ENCODE data around the gene KPNA6.
"Not testable (repeated sequence)": the region's sequence is repeated elsewhere in the genome, so short reads cannot be mapped to it uniquely, and the experiment has no call there.

Gene KPNA6

GRCh38 chr1:32138965-32139364, 31.1 kb downstream of the KPNA6 start:
- Histone ChIP-seq H4K20me1 (ENCODE audit: insufficient read depth, low read length) (peaks cover 42% of the 10 kb centered on the region; the same call in 1 of the 2 replicates), H3K27ac (ENCODE audit: low read length) (no peak overlapping the region)
- ATAC-seq (ENCODE audit: insufficient read depth, low read depth) = no peak

GRCh38 chr1:32142446-32143301, 34.8 kb downstream of the KPNA6 start:
- H2AFZ ChIP-seq (ENCODE audit: low read depth, low read length) = no peak overlapping the region
- ATAC-seq (ENCODE audit: insufficient read depth, low read depth) (no peak), DNase-seq (no peak)
- H3K9me3 ChIP-seq (ENCODE audit: insufficient read depth, low read length, severe bottlenecking) = peaks cover 5% of the 10 kb centered on the region
- peaks cover 52% of the 10 kb centered on the region; the same call in 1 of the 2 replicates for H4K20me1 ChIP-seq (ENCODE audit: insufficient read depth, low read length)
- H3K4me1 ChIP-seq (ENCODE audit: insufficient read depth, low read length) = peaks cover 16% of the 10 kb centered on the region
- no peak overlapping the region for H3K27ac ChIP-seq (ENCODE audit: low read length)
- no peak overlapping the region for H3K4me3 ChIP-seq (ENCODE audit: low read depth in 1 of 2, low read length in 2 of 2)
- no peak overlapping the region for H3K4me2 ChIP-seq (ENCODE audit: insufficient read depth, low read length)
- no peak overlapping the region for H3K9ac ChIP-seq (ENCODE audit: low read depth, low read length)
- H3K79me2 ChIP-seq (ENCODE audit: insufficient read depth, low read length) = peaks cover 98% of the 10 kb centered on the region
- no peaks in the 10 kb centered on the region for H3K27me3 ChIP-seq (ENCODE audit: insufficient read depth, low read length, poor library complexity)
- H3K36me3 ChIP-seq (ENCODE audit: insufficient read depth, low read length) = peaks cover 5% of the 10 kb centered on the region
- TF ChIP-seq EZH2 (IDR thresholded peaks at IDR 0.05; ENCODE audit: borderline replicate concordance, low read depth, low read length, severe bottlenecking) = no peak
- TF ChIP-seq CTCF (IDR thresholded peaks at IDR 0.05; ENCODE audit: borderline replicate concordance, extremely low read depth, low read length, poor library complexity, severe bottlenecking) = no peak

More at GRCh38 chr1:32138965-32139364, 31.1 kb downstream of the KPNA6 start:
- no peak overlapping the region for H2AFZ ChIP-seq (ENCODE audit: low read depth, low read length)
- no peak overlapping the region for H3K4me3 ChIP-seq (ENCODE audit: low read depth in 1 of 2, low read length in 2 of 2)
- H3K36me3 ChIP-seq (ENCODE audit: insufficient read depth, low read length) = no peaks in the 10 kb centered on the region
- no peak for TF ChIP-seq CTCF (IDR thresholded peaks at IDR 0.05; ENCODE audit: borderline replicate concordance, extremely low read depth, low read length, poor library complexity, severe bottlenecking)
- no peak for TF ChIP-seq EZH2 (IDR thresholded peaks at IDR 0.05; ENCODE audit: borderline replicate concordance, low read depth, low read length, severe bottlenecking)
- no peaks in the 10 kb centered on the region for H3K9me3 ChIP-seq (ENCODE audit: insufficient read depth, low read length, severe bottlenecking)
- DNase-seq = no peak
- H3K4me2 ChIP-seq (ENCODE audit: insufficient read depth, low read length) = no peak overlapping the region
- H3K9ac ChIP-seq (ENCODE audit: low read depth, low read length) = no peak overlapping the region
- H3K79me2 ChIP-seq (ENCODE audit: insufficient read depth, low read length) = peaks cover 98% of the 10 kb centered on the region
- peaks cover 18% of the 10 kb centered on the region for H3K4me1 ChIP-seq (ENCODE audit: insufficient read depth, low read length)
- no peaks in the 10 kb centered on the region for H3K27me3 ChIP-seq (ENCODE audit: insufficient read depth, low read length, poor library complexity)

GRCh38 chr1:32143302-32143695, 35.4 kb downstream of the KPNA6 start:
- peaks cover 10% of the 10 kb centered on the region for H3K36me3 ChIP-seq (ENCODE audit: insufficient read depth, low read length)
- H3K9ac ChIP-seq (ENCODE audit: low read depth, low read length); H2AFZ ChIP-seq (ENCODE audit: low read depth, low read length); ATAC-seq (ENCODE audit: insufficient read depth, low read depth); H3K27me3 ChIP-seq (ENCODE audit: insufficient read depth, low read length, poor library complexity); DNase-seq; H3K4me1 ChIP-seq (ENCODE audit: insufficient read depth, low read length); H3K27ac ChIP-seq (ENCODE audit: low read length); H3K9me3 ChIP-seq (ENCODE audit: insufficient read depth, low read length, severe bottlenecking); H3K4me3 ChIP-seq (ENCODE audit: low read depth in 1 of 2, low read length in 2 of 2); H3K4me2 ChIP-seq (ENCODE audit: insufficient read depth, low read length): not testable (repeated sequence)
- H3K79me2 ChIP-seq (ENCODE audit: insufficient read depth, low read length) = peaks cover 99% of the 10 kb centered on the region
- peaks cover 52% of the 10 kb centered on the region; the same call in 1 of the 2 replicates for H4K20me1 ChIP-seq (ENCODE audit: insufficient read depth, low read length)

- ATAC-seq (ENCODE audit: insufficient read depth, low read depth) (no peak), DNase-seq (no peak)
- Histone ChIP-seq H3K9me3 (ENCODE audit: insufficient read depth, low read length, severe bottlenecking) (peaks cover 8% of the 10 kb centered on the region), H3K4me1 (ENCODE audit: insufficient read depth, low read length) (peaks cover 2% of the 10 kb centered on the region; the same call in 1 of the 2 replicates), H4K20me1 (ENCODE audit: insufficient read depth, low read length) (peaks cover 46% of the 10 kb centered on the region; the same call in 1 of the 2 replicates), H3K4me3 (ENCODE audit: low read depth in 1 of 2, low read length in 2 of 2) (no peak overlapping the region), H2AFZ (ENCODE audit: low read depth, low read length) (no peak overlapping the region), H3K4me2 (ENCODE audit: insufficient read depth, low read length) (no peak overlapping the region), H3K27me3 (ENCODE audit: insufficient read depth, low read length, poor library complexity) (no peaks in the 10 kb centered on the region), H3K27ac (ENCODE audit: low read length) (no peak overlapping the region), H3K9ac (ENCODE audit: low read depth, low read length) (no peak overlapping the region), H3K79me2 (ENCODE audit: insufficient read depth, low read length) (peaks cover 99% of the 10 kb centered on the region), H3K36me3 (ENCODE audit: insufficient read depth, low read length) (peaks cover 10% of the 10 kb centered on the region)
- TF ChIP-seq EZH2 (IDR thresholded peaks at IDR 0.05; ENCODE audit: borderline replicate concordance, low read depth, low read length, severe bottlenecking) (no peak), CTCF (IDR thresholded peaks at IDR 0.05; ENCODE audit: borderline replicate concordance, extremely low read depth, low read length, poor library complexity, severe bottlenecking) (no peak)
Observed at GRCh38 chr1:32144033-32144432, 36.2 kb downstream of the KPNA6 start.

- H3K27ac ChIP-seq (ENCODE audit: low read length); DNase-seq; H3K4me2 ChIP-seq (ENCODE audit: insufficient read depth, low read length); H3K9ac ChIP-seq (ENCODE audit: low read depth, low read length); ATAC-seq (ENCODE audit: insufficient read depth, low read depth); H3K4me3 ChIP-seq (ENCODE audit: low read depth in 1 of 2, low read length in 2 of 2); H3K4me1 ChIP-seq (ENCODE audit: insufficient read depth, low read length); H3K9me3 ChIP-seq (ENCODE audit: insufficient read depth, low read length, severe bottlenecking); H3K27me3 ChIP-seq (ENCODE audit: insufficient read depth, low read length, poor library complexity); H2AFZ ChIP-seq (ENCODE audit: low read depth, low read length): not testable (repeated sequence)
- peaks cover 41% of the 10 kb centered on the region; the same call in 1 of the 2 replicates for H4K20me1 ChIP-seq (ENCODE audit: insufficient read depth, low read length)
- H3K79me2 ChIP-seq (ENCODE audit: insufficient read depth, low read length) = peaks cover 98% of the 10 kb centered on the region
- H3K36me3 ChIP-seq (ENCODE audit: insufficient read depth, low read length) = peaks cover 10% of the 10 kb centered on the region
Observed at GRCh38 chr1:32147799-32148198, 39.9 kb downstream of the KPNA6 start.
